Measurements from ENCODE around the gene ANKS6.

ANKS6 gene

DNA sequence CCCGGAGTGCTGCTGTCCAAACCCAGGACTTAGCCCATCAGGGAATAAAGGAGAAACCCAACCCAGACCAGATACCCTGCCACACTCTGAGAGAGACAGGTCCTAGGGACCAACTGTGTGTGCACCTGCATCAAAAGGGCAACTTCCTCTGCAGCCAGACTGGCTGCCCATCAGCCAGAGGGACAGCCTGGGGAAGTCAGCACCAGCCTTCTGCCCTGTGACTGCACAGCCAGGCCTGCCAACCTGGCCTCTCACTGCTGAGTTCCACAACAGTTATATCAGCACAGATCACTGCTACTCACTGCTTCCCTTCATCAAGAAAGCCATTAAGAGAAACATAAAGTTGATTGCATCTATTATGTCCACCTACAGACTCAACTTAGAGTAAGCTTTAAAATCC is 105.7 kb downstream of the ANKS6 start:
- Histone ChIP-seq H3K4me1 (ENCODE audit: insufficient read depth, low read length, poor library complexity, severe bottlenecking) (peaks cover 7% of the 10 kb centered on the region), H3K9me3 (ENCODE audit: insufficient read depth, low read depth, low read length) (no peaks in the 10 kb centered on the region), H3K36me3 (ENCODE audit: insufficient read depth, low read length) (no peaks in the 10 kb centered on the region), H4K20me1 (ENCODE audit: insufficient read depth, low read length, poor library complexity, severe bottlenecking) (no peaks in the 10 kb centered on the region), H3K79me2 (ENCODE audit: insufficient read depth, low read length) (no peaks in the 10 kb centered on the region), H3F3A (ENCODE audit: low read depth) (no peaks in the 10 kb centered on the region), H3K4me3 (ENCODE audit: low read length, poor library complexity, severe bottlenecking) (no peak overlapping the region), H3K27me3 (ENCODE audit: insufficient read depth, low read length, poor library complexity, severe bottlenecking) (no peaks in the 10 kb centered on the region), H3K4me2 (ENCODE audit: low read depth, low read length, poor library complexity, severe bottlenecking) (no peak overlapping the region), H2AFZ (ENCODE audit: low read length) (no peak overlapping the region), H3K9ac (ENCODE audit: low read depth, low read length, poor library complexity, severe bottlenecking) (no peak overlapping the region), H3K9me2 (replicated peaks; ENCODE audit: low read depth, low read length) (no peaks in the 10 kb centered on the region)
- TF ChIP-seq CTCF (conservative IDR thresholded peaks at IDR 0.05; ENCODE audit: low read length) (no peak), EZH2phosphoT487 (IDR thresholded peaks at IDR 0.05; ENCODE audit: borderline replicate concordance) (no peak)

DNA sequence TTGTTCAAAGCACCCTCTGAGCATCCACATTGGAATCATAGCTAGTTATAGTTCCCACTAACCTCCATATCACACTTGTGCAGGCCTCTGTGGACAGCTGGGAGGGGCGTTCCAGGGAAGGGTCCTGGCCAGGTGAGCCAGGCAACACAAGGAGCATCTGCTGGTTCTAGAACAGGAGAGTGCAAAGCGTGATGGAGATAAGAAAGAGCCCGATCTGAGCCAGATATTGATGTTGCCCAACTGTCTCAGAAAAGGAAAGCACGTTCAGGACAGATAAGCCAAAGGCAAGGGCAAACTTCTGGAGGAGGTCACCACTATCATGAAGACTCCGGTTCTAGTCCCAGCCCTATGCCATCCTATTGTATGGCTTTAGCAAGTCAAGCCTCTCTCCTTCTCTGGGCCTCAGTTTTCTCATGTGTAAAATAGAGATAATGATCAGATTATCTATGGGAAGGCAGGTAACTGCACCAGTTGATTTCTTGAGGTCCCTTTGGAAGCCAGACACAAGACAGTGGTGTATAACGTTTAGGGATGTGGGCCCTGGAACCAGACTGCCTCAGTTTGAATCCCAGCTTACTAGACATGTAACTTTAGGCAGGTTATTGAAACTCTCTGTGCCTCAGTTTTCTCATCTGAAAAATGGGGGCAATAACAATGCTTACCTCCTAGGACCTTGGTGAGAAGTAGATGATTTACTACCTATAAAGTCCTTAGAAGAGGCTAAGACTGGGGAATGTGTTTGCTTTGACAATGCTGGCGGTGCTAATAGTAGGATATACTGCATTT is 107.5 kb downstream of the ANKS6 start:
- Histone ChIP-seq H2AFZ (ENCODE audit: low read length) (no peak overlapping the region), H3K79me2 (ENCODE audit: insufficient read depth, low read length) (no peaks in the 10 kb centered on the region), H3K4me3 (ENCODE audit: low read length, poor library complexity, severe bottlenecking) (no peak overlapping the region), H3K36me3 (ENCODE audit: insufficient read depth, low read length) (no peaks in the 10 kb centered on the region), H3K4me2 (ENCODE audit: low read depth, low read length, poor library complexity, severe bottlenecking) (no peak overlapping the region), H3K4me1 (ENCODE audit: insufficient read depth, low read length, poor library complexity, severe bottlenecking) (peaks cover 7% of the 10 kb centered on the region), H3K27me3 (ENCODE audit: insufficient read depth, low read length, poor library complexity, severe bottlenecking) (no peaks in the 10 kb centered on the region), H3K9me2 (replicated peaks; ENCODE audit: low read depth, low read length) (no peaks in the 10 kb centered on the region), H3F3A (ENCODE audit: low read depth) (no peaks in the 10 kb centered on the region), H3K9ac (ENCODE audit: low read depth, low read length, poor library complexity, severe bottlenecking) (no peak overlapping the region), H4K20me1 (ENCODE audit: insufficient read depth, low read length, poor library complexity, severe bottlenecking) (no peaks in the 10 kb centered on the region), H3K9me3 (ENCODE audit: insufficient read depth, low read depth, low read length) (no peaks in the 10 kb centered on the region)
- TF ChIP-seq CTCF (conservative IDR thresholded peaks at IDR 0.05; ENCODE audit: low read length) (no peak), EZH2phosphoT487 (IDR thresholded peaks at IDR 0.05; ENCODE audit: borderline replicate concordance) (no peak)

GRCh38 chr9:98687911-98688310 is 108.4 kb downstream of the ANKS6 start:
- Histone ChIP-seq H3K27me3 (ENCODE audit: insufficient read depth, low read length, poor library complexity, severe bottlenecking) (no peaks in the 10 kb centered on the region), H3K36me3 (ENCODE audit: insufficient read depth, low read length) (no peaks in the 10 kb centered on the region), H3K9ac (ENCODE audit: low read depth, low read length, poor library complexity, severe bottlenecking) (no peak overlapping the region), H3K9me3 (ENCODE audit: insufficient read depth, low read depth, low read length) (no peaks in the 10 kb centered on the region), H3K9me2 (replicated peaks; ENCODE audit: low read depth, low read length) (no peaks in the 10 kb centered on the region), H3K4me1 (ENCODE audit: insufficient read depth, low read length, poor library complexity, severe bottlenecking) (peaks cover 7% of the 10 kb centered on the region), H3K4me3 (ENCODE audit: low read length, poor library complexity, severe bottlenecking) (no peak overlapping the region), H2AFZ (ENCODE audit: low read length) (no peak overlapping the region), H4K20me1 (ENCODE audit: insufficient read depth, low read length, poor library complexity, severe bottlenecking) (no peaks in the 10 kb centered on the region), H3F3A (ENCODE audit: low read depth) (no peaks in the 10 kb centered on the region), H3K79me2 (ENCODE audit: insufficient read depth, low read length) (no peaks in the 10 kb centered on the region), H3K4me2 (ENCODE audit: low read depth, low read length, poor library complexity, severe bottlenecking) (no peak overlapping the region)
- TF ChIP-seq CTCF (conservative IDR thresholded peaks at IDR 0.05; ENCODE audit: low read length) (no peak), EZH2phosphoT487 (IDR thresholded peaks at IDR 0.05; ENCODE audit: borderline replicate concordance) (no peak)

Measured in Loucy (cell line).